Astrocyte of the cerebellum (primary cell): ENCODE measurements around the gene PCDH9.

ENCODE experiments used
- DNase-seq: peaks from one replicate; pipeline ENCODE4 v3.0.0-alpha.2; 2011; ENCODE audit warnings: low read depth
- H3K4me3 ChIP-seq: 2 replicates; pipeline ENCODE4 v1.5.1; 2011; ENCODE audit warnings: mild to moderate bottlenecking, low read depth, low read length, moderate library complexity
- CTCF ChIP-seq: IDR thresholded peaks from 2 replicates; pipeline ENCODE4 v1.5.1; 2012; ENCODE audit warnings: low read length, low read depth, moderate library complexity, mild to moderate bottlenecking; ENCODE audit errors: missing control alignments
- in situ Hi-C: cut with HindIII; loops from 2 replicates; pipeline ENCODE4 v1.10.0; 2017; ENCODE audit warnings: low sequenced_read_pairs

The PCDH9 gene

GRCh38 chr13:67219113-67219512 is 11.0 kb downstream of the PCDH9 start:
- TF ChIP-seq CTCF: no peak
- in situ Hi-C loops: no loop called here
- DNase-seq: no peak
- no peak overlapping the region for H3K4me3 ChIP-seq

GRCh38 chr13:67217880-67218279 is 12.3 kb downstream of the PCDH9 start:
- TF ChIP-seq CTCF: no peak
- no peak overlapping the region for H3K4me3 ChIP-seq
- in situ Hi-C loops: no loop called here
- no peak for DNase-seq

GRCh38 chr13:67216864-67217263 is 13.3 kb downstream of the PCDH9 start:
- no peak for TF ChIP-seq CTCF
- in situ Hi-C loops: no loop called here
- no peak for DNase-seq
- H3K4me3 ChIP-seq: no peak overlapping the region

- in situ Hi-C loops: no loop called here
- no peak overlapping the region for H3K4me3 ChIP-seq
- no peak for TF ChIP-seq CTCF
- no peak for DNase-seq
Measured at GRCh38 chr13:67210208-67210607, 19.9 kb downstream of the PCDH9 start.

GRCh38 chr13:67208552-67208951 is 21.6 kb downstream of the PCDH9 start:
- TF ChIP-seq CTCF: no peak
- DNase-seq: no peak
- in situ Hi-C loops: no loop called here
- no peak overlapping the region for H3K4me3 ChIP-seq

- in situ Hi-C loops: no loop called here
- DNase-seq: no peak
- no peak overlapping the region for H3K4me3 ChIP-seq
- TF ChIP-seq CTCF: no peak
Measured at GRCh38 chr13:67204764-67205163, 25.4 kb downstream of the PCDH9 start.

- no peak for TF ChIP-seq CTCF
- in situ Hi-C loops: no loop called here
Measured at GRCh38 chr13:67200605-67201004, 29.5 kb downstream of the PCDH9 start.

More at GRCh38 chr13:67200605-67201004, 29.5 kb downstream of the PCDH9 start:
- DNase-seq: no peak
- H3K4me3 ChIP-seq: no peak overlapping the region
